Measurements from ENCODE around the gene RHOT2.

RHOT2 gene

GRCh38 chr16:669666-670065 lies 1.7 kb downstream of the RHOT2 start:
- DNase-seq (ENCODE audit: low read depth in 2 of 2): no peak

- DNase-seq (ENCODE audit: low read depth in 2 of 2): no peak
Measured at GRCh38 chr16:670485-671352, 2.8 kb downstream of the RHOT2 start.

DNA sequence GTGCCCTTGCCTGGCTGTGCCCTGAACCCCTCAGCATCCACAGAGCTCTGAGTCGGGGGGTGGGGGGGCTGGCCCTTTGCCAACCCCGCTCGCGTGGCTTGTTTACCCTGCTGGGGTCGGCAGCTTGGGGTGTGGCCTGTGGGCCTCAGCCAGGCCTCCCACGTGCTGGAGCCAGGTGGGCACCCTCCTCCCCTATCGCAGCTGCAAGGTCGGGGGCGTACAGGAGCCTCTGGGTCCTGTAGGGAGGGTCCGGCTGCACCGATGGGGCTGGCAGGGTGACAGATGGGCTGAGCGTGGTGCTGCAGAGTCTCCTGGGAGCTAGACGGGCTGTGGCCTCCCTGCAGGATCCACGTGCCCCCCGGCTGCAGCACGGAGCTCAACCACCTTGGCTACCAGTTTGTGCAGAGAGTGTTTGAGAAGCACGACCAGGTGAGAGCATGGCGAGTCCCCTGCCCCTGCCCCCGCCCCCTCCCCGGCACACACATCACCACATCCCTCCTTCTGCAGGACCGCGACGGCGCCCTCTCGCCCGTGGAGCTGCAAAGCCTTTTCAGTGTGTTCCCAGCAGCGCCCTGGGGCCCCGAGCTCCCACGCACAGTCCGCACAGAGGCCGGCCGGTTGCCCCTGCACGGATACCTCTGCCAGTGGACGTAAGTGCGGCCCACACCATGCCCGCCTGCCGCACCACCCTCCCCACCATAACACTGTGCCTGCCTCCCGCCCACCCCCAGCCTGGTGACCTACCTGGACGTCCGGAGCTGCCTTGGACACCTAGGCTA lies 3.6 kb downstream of the RHOT2 start:
- DNase-seq (ENCODE audit: low read depth in 2 of 2): no peak

- no peak for DNase-seq (ENCODE audit: low read depth in 2 of 2)
Measured at GRCh38 chr16:672371-672770, 4.4 kb downstream of the RHOT2 start.

DNA sequence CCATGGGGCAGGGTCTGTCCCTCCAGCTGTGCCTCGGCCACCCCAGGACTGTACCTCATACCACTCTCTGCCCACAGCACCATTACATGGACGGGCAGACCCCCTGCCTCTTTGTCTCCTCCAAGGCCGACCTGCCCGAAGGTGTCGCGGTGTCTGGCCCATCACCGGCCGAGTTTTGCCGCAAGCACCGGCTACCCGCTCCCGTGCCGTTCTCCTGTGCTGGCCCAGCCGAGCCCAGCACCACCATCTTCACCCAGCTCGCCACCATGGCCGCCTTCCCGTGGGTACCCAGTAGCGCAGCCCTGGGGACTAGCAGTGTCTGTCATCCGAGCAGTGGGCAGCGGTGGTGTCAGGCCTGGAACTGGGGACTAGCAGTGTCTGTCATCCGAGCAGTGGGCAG lies 4.9 kb downstream of the RHOT2 start:
- DNase-seq (ENCODE audit: low read depth in 2 of 2): no peak

DNA sequence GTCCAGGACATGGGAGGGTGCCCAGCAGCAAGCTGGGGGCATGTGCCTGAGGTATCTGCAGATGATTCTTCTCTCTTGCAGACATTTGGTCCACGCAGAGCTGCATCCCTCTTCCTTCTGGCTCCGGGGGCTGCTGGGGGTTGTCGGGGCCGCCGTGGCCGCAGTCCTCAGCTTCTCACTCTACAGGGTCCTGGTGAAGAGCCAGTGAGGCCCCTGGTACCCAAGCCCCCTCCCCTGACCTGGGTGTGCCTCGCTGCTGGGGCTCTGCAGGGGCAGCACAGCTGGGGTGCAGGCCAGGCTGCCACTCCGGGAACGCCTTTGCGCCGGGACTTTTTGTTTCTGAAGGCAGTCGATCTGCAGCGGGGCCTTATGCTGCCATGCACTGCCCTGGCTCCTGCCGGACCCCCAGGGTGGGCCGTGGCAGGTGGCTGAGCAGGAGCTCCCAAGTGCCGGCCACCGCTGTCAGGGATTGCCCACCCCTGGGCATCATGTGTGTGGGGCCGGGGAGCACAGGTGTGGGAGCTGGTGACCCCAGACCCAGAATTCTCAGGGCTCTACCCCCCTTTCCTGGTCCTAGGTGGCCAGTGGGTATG lies 5.6 kb downstream of the RHOT2 start:
- no peak for DNase-seq (ENCODE audit: low read depth in 2 of 2)

- no peak for DNase-seq (ENCODE audit: low read depth in 2 of 2)
Measured at GRCh38 chr16:674214-674881, 6.4 kb downstream of the RHOT2 start.

GRCh38 chr16:674968-675883 lies 7.3 kb downstream of the RHOT2 start, which contains the start of gene RHBDL1:
RHBDL1 (plus strand) TSS chr16:675671; CDS start chr16:675791, 120 bp downstream.
- no peak for DNase-seq (ENCODE audit: low read depth in 2 of 2)

DNA sequence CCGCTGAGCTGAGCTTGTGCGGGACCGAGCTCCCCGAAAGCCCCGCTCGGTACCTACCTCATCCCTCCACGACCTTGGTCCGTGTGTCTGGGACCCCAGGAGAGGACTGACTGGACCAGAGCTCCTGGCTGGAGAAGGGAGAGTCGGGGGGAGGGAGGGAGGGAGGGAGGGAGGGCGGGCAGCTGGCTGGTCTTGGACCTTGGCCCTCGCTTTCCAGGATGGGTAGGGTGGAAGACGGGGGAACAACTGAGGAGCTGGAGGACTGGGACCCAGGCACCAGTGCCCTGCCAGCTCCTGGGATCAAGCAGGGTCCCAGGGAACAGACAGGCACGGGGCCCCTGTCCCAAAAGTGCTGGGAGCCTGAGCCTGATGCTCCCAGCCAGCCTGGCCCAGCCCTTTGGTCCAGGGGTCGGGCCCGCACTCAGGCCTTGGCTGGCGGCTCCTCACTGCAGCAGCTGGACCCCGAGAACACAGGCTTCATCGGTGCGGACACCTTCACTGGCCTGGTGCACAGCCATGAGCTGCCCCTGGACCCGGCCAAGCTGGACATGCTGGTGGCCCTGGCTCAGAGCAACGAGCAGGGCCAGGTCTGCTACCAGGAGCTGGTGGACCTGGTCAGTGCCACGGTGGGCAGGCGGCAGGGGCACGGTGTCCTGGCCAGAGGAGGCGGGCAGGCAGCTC lies 8.1 kb downstream of the RHOT2 start:
- no peak for DNase-seq (ENCODE audit: low read depth in 2 of 2)

- DNase-seq (ENCODE audit: low read depth in 2 of 2): no peak
Measured at GRCh38 chr16:676565-676902, 8.6 kb downstream of the RHOT2 start.

- DNase-seq (ENCODE audit: low read depth in 2 of 2): no peak
Measured at GRCh38 chr16:676913-677312, 9.0 kb downstream of the RHOT2 start.

- DNase-seq (ENCODE audit: low read depth in 2 of 2): no peak
Measured at GRCh38 chr16:677316-678190, 9.6 kb downstream of the RHOT2 start.

- DNase-seq (ENCODE audit: low read depth in 2 of 2): no peak
Measured at GRCh38 chr16:678209-678857, 10.4 kb downstream of the RHOT2 start.

DNA sequence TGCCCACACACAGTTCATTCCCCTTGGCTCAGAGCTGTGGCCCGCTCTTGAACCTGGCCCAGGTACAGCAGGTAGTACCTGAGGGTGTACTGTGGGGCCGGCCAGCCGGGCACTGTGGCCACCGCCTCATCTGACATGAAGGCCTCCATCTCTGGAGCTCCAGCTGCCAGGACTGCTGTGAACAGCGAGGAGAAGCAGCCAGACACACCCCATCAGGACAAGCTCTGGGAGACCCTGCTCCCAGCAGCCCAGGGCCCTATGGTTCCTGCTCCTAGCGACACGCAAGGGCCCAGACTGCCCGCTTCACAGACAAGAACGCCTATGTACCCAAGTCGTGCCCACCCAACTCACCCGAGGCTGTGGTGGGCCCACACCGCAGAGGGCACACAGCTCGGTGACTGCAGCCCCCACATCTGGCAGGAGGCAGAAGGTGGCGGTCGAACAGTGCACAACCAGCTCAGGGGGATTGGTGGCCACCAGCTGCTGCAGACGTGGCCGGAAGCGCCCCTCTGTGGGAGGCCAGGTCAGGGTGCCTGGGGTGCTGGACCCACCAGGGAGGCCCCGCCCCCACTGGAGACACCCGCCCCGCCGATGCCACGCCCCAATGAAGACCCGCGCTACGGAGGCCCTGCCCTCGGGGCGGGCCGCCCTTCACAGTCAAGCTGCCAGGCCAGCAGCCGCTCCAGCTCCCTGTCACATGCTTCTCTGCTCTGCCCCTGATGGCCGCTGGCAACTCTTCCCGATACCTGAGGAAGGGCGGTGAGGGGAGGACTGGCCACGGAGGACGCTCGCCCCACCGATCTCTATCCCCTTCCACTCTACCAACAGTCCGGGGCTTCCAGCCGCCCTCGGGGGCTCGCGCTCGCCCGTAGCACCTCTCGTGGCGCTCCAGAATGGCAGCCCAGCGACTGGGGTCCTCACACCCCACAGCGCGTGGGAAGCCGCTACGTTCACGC lies 11.2 kb downstream of the RHOT2 start:
- peak in 1 of 2 donors; percentile 49 for DNase-seq (ENCODE audit: low read depth in 2 of 2)

DNA sequence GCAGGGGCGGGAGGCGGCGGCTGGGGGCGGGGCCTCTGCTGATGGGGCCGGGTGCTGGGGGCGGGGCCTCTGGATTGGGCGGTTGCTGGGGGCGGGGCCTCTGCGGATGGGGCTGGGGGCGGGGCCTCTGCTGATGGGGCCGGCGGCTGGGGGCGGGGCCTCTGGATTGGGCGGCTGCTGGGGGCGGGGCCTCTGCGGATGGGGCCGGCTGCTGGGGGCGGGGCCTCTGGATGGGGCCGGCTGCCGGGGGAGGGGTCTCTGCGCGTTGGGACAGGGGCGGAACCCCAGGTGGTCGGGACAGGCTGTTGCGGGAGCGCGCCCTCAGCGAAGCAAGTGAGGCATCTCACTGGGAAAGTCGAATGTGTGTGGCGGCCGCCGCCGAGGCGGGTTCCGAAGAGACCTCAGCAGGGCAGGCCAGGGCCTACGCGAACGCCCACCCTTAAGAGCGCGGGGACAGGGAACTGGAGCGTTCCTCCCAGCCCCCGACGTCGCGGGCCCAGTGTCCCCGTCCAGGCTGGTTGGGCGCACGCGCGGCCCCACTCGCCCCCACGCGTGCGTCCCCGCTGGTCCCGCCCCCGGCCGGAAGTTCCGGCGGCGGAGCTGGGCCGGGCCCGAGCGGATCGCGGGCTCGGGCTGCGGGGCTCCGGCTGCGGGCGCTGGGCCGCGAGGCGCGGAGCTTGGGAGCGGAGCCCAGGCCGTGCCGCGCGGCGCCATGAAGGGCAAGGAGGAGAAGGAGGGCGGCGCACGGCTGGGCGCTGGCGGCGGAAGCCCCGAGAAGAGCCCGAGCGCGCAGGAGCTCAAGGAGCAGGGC lies 12.1 kb downstream of the RHOT2 start, which contains the start of gene STUB1:
STUB1 (plus strand) TSS at position 597 of the 811 bp plus-strand sequence; CDS start at position 713, 116 bp downstream.
- peak; percentile 89 to 91 for DNase-seq (ENCODE audit: low read depth in 2 of 2)

- no peak for DNase-seq (ENCODE audit: low read depth in 2 of 2)
Measured at GRCh38 chr16:680625-680945, 12.7 kb downstream of the RHOT2 start.
